GM23338 (cell line): ENCODE measurements around the gene RPS25. TPM values are rescaled to one million over a fixed set of nuclear protein-coding genes. Genes with fewer than 3 reads are reported as not detected.
"Not testable (repeated sequence)": the region's sequence is repeated elsewhere in the genome, so short reads cannot be mapped to it uniquely, and the experiment has no call there.

ENCODE experiments used
- ATAC-seq: fragments of 200-7000 bp; cut with Tn5 transposase; 3 replicates; pipeline ENCODE4 v1.9.1; 2020
- DNase-seq: peaks from one replicate; pipeline ENCODE4 v3.0.0-alpha.2; 2015; ENCODE audit warnings: low spot score
- H2AFZ ChIP-seq: fragments of 200-600 bp; sonication (generic); 2 replicates; pipeline ENCODE4 v1.8.0; 2016; ENCODE audit warnings: antibody characterized with exemption, mild to moderate bottlenecking, moderate library complexity
- H3F3A ChIP-seq: fragments of 200-600 bp; sonication (generic); replicated peaks from 2 replicates; pipeline ENCODE4 v1.8.0; 2017; ENCODE audit warnings: antibody characterized with exemption, mixed run types, low read depth
- H3K27ac ChIP-seq: fragments of 200-600 bp; sonication (generic); 2 replicates; pipeline ENCODE4 v1.6.1; 2016; ENCODE audit warnings: low read depth
- H3K27me3 ChIP-seq: fragments of 200-600 bp; sonication (generic); 2 replicates; pipeline ENCODE4 v1.8.0; 2016; ENCODE audit warnings: mild to moderate bottlenecking, mixed run types, moderate library complexity; ENCODE audit not compliant: insufficient read depth
- H3K36me3 ChIP-seq: fragments of 200-600 bp; sonication (generic); 2 replicates; pipeline ENCODE4 v1.8.0; 2016; ENCODE audit warnings: mild to moderate bottlenecking; ENCODE audit not compliant: insufficient read depth
- H3K4me1 ChIP-seq: fragments of 200-600 bp; sonication (generic); 2 replicates; pipeline ENCODE4 v1.8.0; 2016; ENCODE audit warnings: mild to moderate bottlenecking, moderate library complexity; ENCODE audit not compliant: insufficient read depth
- H3K4me2 ChIP-seq: fragments of 200-600 bp; sonication (generic); 2 replicates; pipeline ENCODE4 v1.7.1; 2017; ENCODE audit warnings: mixed run types
- H3K4me3 ChIP-seq: fragments of 200-600 bp; sonication (generic); 2 replicates; pipeline ENCODE4 v1.6.1; 2016; ENCODE audit warnings: mixed run types
- H3K79me2 ChIP-seq: fragments of 200-600 bp; sonication (generic); replicated peaks from 2 replicates; pipeline ENCODE4 v1.8.0; 2017; ENCODE audit warnings: mild to moderate bottlenecking; ENCODE audit not compliant: insufficient read depth
- H3K9me2 ChIP-seq: fragments of 200-600 bp; sonication (generic); 2 replicates; pipeline ENCODE4 v1.8.0; 2017; ENCODE audit not compliant: insufficient read depth
- H4K20me1 ChIP-seq: fragments of 200-600 bp; sonication (generic); replicated peaks from 2 replicates; pipeline ENCODE4 v1.8.0; 2017; ENCODE audit warnings: mild to moderate bottlenecking; ENCODE audit not compliant: insufficient read depth
- H3K27ac Mint-ChIP-seq: 2 replicates; pipeline ENCODE4 v1.8.0; 2020; ENCODE audit warnings: inconsistent platforms, mild to moderate bottlenecking, moderate library complexity, mixed read lengths
- H3K27me3 Mint-ChIP-seq: 3 replicates; pipeline ENCODE4 v1.8.0; 2022; ENCODE audit warnings: low read depth, mild to moderate bottlenecking, moderate library complexity, mixed read lengths, inconsistent platforms; ENCODE audit not compliant: insufficient read depth, poor library complexity
- H3K36me3 Mint-ChIP-seq: 3 replicates; pipeline ENCODE4 v1.8.0; 2021; ENCODE audit warnings: low read depth, mild to moderate bottlenecking, inconsistent platforms, moderate library complexity, mixed read lengths
- H3K4me1 Mint-ChIP-seq: 3 replicates; pipeline ENCODE4 v1.8.0; 2020; ENCODE audit warnings: mild to moderate bottlenecking, inconsistent platforms, mixed read lengths
- H3K4me3 Mint-ChIP-seq: 3 replicates; pipeline ENCODE4 v1.8.0; 2021; ENCODE audit warnings: moderate library complexity, mild to moderate bottlenecking, inconsistent platforms, mixed read lengths
- H3K9me3 Mint-ChIP-seq: 3 replicates; pipeline ENCODE4 v1.8.0; 2020; ENCODE audit warnings: moderate library complexity, mild to moderate bottlenecking, inconsistent platforms, mixed read lengths
- CREB1 ChIP-seq: fragments of 250-450 bp; sonication (Bioruptor Pico); IDR thresholded peaks from 2 replicates; pipeline ENCODE4 v1.5.0; 2020; ENCODE audit warnings: low read depth, mild to moderate bottlenecking, moderate library complexity
- NANOG ChIP-seq: IDR thresholded peaks from 2 replicates; pipeline ENCODE4 v1.6.1; 2016; ENCODE audit warnings: antibody characterized with exemption, borderline replicate concordance
- STAT1 ChIP-seq: IDR thresholded peaks from one replicate; pipeline ENCODE4 v1.6.1; 2016; ENCODE audit warnings: antibody characterized with exemption; ENCODE audit not compliant: unreplicated experiment
- ZNF114 ChIP-seq: fragments of 250-450 bp; sonication (Bioruptor Pico); IDR thresholded peaks from 2 replicates; pipeline ENCODE4 v1.5.0; 2020; ENCODE audit warnings: mild to moderate bottlenecking, moderate library complexity
- microRNA-seq: library from miRNA; unstranded; fragments of <30 nt; microRNA quantifications from one replicate; pipeline ENCODE4, GENCODE V29; 2017
- polyA plus RNA-seq: library from polyadenylated mRNA; unstranded; fragments of >200 nt; fragmentation: Nextera tagmentation; extraction: Ambion mirVana; gene quantifications from 2 replicates; pipeline ENCODE4 v1.2.1, GENCODE V29; 2016
- small RNA-seq: library from RNA; depleted of rRNA; stranded (forward); fragments of <200 nt; gene quantifications from one replicate; pipeline ENCODE3, GENCODE V24; 2014; ENCODE audit warnings: low replicate concordance
- total RNA-seq: library from RNA; depleted of rRNA; stranded (reverse); fragments of >200 nt; shearing (Covaris generic); gene quantifications from 2 replicates; pipeline ENCODE4 v1.2.3, GENCODE V29; 2014; rRNA removed
- TF ChIP-seq, protein P1 (sequence below): IDR thresholded peaks from 2 replicates; pipeline ENCODE4 v1.6.1; 2016; ENCODE audit warnings: antibody characterized with exemption
- TF ChIP-seq, protein P2 (sequence below): fragments of 250-450 bp; sonication (Bioruptor Pico); IDR thresholded peaks from 2 replicates; pipeline ENCODE4 v1.5.0; 2020; ENCODE audit warnings: mild to moderate bottlenecking, moderate library complexity

The RPS25 gene
- total and polyA plus RNA-seq, 2 experiments from 2014 or later, result 1,965 to 3,622 TPM

- TF ChIP-seq STAT1 (no peak), ZNF114 (CRISPR knock-in tag) (no peak), NANOG (no peak), CREB1 (CRISPR knock-in tag) (no peak)
- TF ChIP-seq, protein P1, sequence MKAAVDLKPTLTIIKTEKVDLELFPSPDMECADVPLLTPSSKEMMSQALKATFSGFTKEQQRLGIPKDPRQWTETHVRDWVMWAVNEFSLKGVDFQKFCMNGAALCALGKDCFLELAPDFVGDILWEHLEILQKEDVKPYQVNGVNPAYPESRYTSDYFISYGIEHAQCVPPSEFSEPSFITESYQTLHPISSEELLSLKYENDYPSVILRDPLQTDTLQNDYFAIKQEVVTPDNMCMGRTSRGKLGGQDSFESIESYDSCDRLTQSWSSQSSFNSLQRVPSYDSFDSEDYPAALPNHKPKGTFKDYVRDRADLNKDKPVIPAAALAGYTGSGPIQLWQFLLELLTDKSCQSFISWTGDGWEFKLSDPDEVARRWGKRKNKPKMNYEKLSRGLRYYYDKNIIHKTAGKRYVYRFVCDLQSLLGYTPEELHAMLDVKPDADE, result no peak
- TF ChIP-seq, protein P2, sequence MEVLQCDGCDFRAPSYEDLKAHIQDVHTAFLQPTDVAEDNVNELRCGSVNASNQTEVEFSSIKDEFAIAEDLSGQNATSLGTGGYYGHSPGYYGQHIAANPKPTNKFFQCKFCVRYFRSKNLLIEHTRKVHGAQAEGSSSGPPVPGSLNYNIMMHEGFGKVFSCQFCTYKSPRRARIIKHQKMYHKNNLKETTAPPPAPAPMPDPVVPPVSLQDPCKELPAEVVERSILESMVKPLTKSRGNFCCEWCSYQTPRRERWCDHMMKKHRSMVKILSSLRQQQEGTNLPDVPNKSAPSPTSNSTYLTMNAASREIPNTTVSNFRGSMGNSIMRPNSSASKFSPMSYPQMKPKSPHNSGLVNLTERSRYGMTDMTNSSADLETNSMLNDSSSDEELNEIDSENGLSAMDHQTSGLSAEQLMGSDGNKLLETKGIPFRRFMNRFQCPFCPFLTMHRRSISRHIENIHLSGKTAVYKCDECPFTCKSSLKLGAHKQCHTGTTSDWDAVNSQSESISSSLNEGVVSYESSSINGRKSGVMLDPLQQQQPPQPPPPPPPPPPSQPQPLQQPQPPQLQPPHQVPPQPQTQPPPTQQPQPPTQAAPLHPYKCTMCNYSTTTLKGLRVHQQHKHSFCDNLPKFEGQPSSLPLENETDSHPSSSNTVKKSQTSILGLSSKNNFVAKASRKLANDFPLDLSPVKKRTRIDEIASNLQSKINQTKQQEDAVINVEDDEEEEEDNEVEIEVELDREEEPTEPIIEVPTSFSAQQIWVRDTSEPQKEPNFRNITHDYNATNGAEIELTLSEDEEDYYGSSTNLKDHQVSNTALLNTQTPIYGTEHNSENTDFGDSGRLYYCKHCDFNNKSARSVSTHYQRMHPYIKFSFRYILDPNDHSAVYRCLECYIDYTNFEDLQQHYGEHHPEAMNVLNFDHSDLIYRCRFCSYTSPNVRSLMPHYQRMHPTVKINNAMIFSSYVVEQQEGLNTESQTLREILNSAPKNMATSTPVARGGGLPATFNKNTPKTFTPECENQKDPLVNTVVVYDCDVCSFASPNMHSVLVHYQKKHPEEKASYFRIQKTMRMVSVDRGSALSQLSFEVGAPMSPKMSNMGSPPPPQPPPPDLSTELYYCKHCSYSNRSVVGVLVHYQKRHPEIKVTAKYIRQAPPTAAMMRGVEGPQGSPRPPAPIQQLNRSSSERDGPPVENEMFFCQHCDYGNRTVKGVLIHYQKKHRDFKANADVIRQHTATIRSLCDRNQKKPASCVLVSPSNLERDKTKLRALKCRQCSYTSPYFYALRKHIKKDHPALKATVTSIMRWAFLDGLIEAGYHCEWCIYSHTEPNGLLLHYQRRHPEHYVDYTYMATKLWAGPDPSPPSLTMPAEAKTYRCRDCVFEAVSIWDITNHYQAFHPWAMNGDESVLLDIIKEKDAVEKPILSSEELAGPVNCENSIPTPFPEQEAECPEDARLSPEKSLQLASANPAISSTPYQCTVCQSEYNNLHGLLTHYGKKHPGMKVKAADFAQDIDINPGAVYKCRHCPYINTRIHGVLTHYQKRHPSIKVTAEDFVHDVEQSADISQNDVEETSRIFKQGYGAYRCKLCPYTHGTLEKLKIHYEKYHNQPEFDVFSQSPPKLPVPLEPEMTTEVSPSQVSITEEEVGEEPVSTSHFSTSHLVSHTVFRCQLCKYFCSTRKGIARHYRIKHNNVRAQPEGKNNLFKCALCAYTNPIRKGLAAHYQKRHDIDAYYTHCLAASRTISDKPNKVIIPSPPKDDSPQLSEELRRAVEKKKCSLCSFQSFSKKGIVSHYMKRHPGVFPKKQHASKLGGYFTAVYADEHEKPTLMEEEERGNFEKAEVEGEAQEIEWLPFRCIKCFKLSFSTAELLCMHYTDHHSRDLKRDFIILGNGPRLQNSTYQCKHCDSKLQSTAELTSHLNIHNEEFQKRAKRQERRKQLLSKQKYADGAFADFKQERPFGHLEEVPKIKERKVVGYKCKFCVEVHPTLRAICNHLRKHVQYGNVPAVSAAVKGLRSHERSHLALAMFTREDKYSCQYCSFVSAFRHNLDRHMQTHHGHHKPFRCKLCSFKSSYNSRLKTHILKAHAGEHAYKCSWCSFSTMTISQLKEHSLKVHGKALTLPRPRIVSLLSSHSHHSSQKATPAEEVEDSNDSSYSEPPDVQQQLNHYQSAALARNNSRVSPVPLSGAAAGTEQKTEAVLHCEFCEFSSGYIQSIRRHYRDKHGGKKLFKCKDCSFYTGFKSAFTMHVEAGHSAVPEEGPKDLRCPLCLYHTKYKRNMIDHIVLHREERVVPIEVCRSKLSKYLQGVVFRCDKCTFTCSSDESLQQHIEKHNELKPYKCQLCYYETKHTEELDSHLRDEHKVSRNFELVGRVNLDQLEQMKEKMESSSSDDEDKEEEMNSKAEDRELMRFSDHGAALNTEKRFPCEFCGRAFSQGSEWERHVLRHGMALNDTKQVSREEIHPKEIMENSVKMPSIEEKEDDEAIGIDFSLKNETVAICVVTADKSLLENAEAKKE (CRISPR knock-in tag), result no peak
These were observed 46.5 kb downstream of the RPS25 start, which contains the start of gene FOXR1 (continued) for GRCh38 chr11:118971646-118972045.

- H2AFZ ChIP-seq, H3K4me3 Mint-ChIP-seq, H3K4me1 ChIP-seq, H3K4me1 Mint-ChIP-seq, H3K27ac Mint-ChIP-seq, H3K27ac ChIP-seq, H3K27me3 Mint-ChIP-seq, DNase-seq, H3K79me2 ChIP-seq, H4K20me1 ChIP-seq, H3K27me3 ChIP-seq, H3K4me3 ChIP-seq, H3F3A ChIP-seq, ATAC-seq, H3K36me3 Mint-ChIP-seq, H3K36me3 ChIP-seq, H3K9me3 Mint-ChIP-seq, H3K9me2 ChIP-seq, H3K4me2 ChIP-seq: not testable (repeated sequence)
These were observed 48.6 kb downstream of the RPS25 start for GRCh38 chr11:118969508-118969907.

Small RNA genes within 50 kb of the gene (microRNA-seq; reads per million reads assigned to microRNA genes)
- gene MIR3656, result not detected

Small RNA genes within 50 kb of the gene (small RNA-seq; reads per million reads assigned to genes)
- gene AP003392.2 (not detected), gene RF00017 (not detected), gene RF00019 (not detected)

Other genes starting within 250 kb of the RPS25 start
- 205 and 253 TPM in 2 replicates for gene DDX6, start 227.2 kb downstream of the RPS25 start, total RNA-seq
- gene DDX6, start 227.2 kb downstream of the RPS25 start, polyA plus RNA-seq, result 59.1 and 68.3 TPM in 2 replicates
- not detected in 2 replicates for gene CXCR5, start 134.5 kb downstream of the RPS25 start, total RNA-seq
- gene CXCR5, start 134.5 kb downstream of the RPS25 start, polyA plus RNA-seq, result 0.18 and 0.96 TPM in 2 replicates
- 24.1 and 35.1 TPM in 2 replicates for gene BCL9L, start 92.4 kb downstream of the RPS25 start, total RNA-seq
- 15.9 and 23.6 TPM in 2 replicates for gene BCL9L, start 92.4 kb downstream of the RPS25 start, polyA plus RNA-seq
- not detected in 2 replicates for gene UPK2, start 62.0 kb downstream of the RPS25 start, total RNA-seq
- 0.74 and 1.4 TPM in 2 replicates for gene UPK2, start 62.0 kb downstream of the RPS25 start, polyA plus RNA-seq
- not detected in 2 replicates for gene FOXR1, start 46.6 kb downstream of the RPS25 start, total RNA-seq
- gene FOXR1, start 46.6 kb downstream of the RPS25 start, polyA plus RNA-seq, result not detected in 2 replicates
- gene CENATAC, start 20.2 kb downstream of the RPS25 start, total RNA-seq, result 34.3 and 34.5 TPM in 2 replicates
- gene CENATAC, start 20.2 kb downstream of the RPS25 start, polyA plus RNA-seq, result 31.7 and 33.4 TPM in 2 replicates
- 79.9 and 97.2 TPM in 2 replicates for gene TRAPPC4, start 423 bp upstream of the RPS25 start, total RNA-seq
- 118 and 142 TPM in 2 replicates for gene TRAPPC4, start 423 bp upstream of the RPS25 start, polyA plus RNA-seq
- 50.2 and 56.4 TPM in 2 replicates for gene SLC37A4, start 12.5 kb upstream of the RPS25 start, total RNA-seq
- 20.0 and 23.4 TPM in 2 replicates for gene SLC37A4, start 12.5 kb upstream of the RPS25 start, polyA plus RNA-seq
- gene HYOU1, start 38.9 kb upstream of the RPS25 start, total RNA-seq, result 221 and 229 TPM in 2 replicates
- gene HYOU1, start 38.9 kb upstream of the RPS25 start, polyA plus RNA-seq, result 48.2 and 51.6 TPM in 2 replicates
- gene VPS11, start 49.5 kb upstream of the RPS25 start, total RNA-seq, result 13.4 and 14.6 TPM in 2 replicates
- gene VPS11, start 49.5 kb upstream of the RPS25 start, polyA plus RNA-seq, result 11.5 and 15.5 TPM in 2 replicates
- 91.7 and 107 TPM in 2 replicates for gene HMBS, start 66.5 kb upstream of the RPS25 start, total RNA-seq
- 101 and 105 TPM in 2 replicates for gene HMBS, start 66.5 kb upstream of the RPS25 start, polyA plus RNA-seq
- 36.4 and 37.2 TPM in 2 replicates for gene DPAGT1, start 83.5 kb upstream of the RPS25 start, total RNA-seq
- 48.3 and 52.6 TPM in 2 replicates for gene DPAGT1, start 83.5 kb upstream of the RPS25 start, polyA plus RNA-seq
- 2.3 and 4.4 TPM in 2 replicates for gene C2CD2L, start 89.0 kb upstream of the RPS25 start, total RNA-seq
- gene C2CD2L, start 89.0 kb upstream of the RPS25 start, polyA plus RNA-seq, result 1.4 TPM in 2 replicates
- 29.2 and 29.6 TPM in 2 replicates for gene HINFP, start 103.2 kb upstream of the RPS25 start, total RNA-seq
- gene HINFP, start 103.2 kb upstream of the RPS25 start, polyA plus RNA-seq, result 12.6 and 12.8 TPM in 2 replicates
- gene ABCG4, start 130.7 kb upstream of the RPS25 start, total RNA-seq, result 1.0 and 1.2 TPM in 2 replicates
- gene ABCG4, start 130.7 kb upstream of the RPS25 start, polyA plus RNA-seq, result 0.58 and 0.94 TPM in 2 replicates
- gene NLRX1, start 150.4 kb upstream of the RPS25 start, total RNA-seq, result 13.8 and 14.2 TPM in 2 replicates
- 2.8 and 3.4 TPM in 2 replicates for gene NLRX1, start 150.4 kb upstream of the RPS25 start, polyA plus RNA-seq
- gene NHERF4, start 167.1 kb upstream of the RPS25 start, total RNA-seq, result not detected in 2 replicates
- 0.15 TPM in 1 of 2 replicates, not detected in the other for gene NHERF4, start 167.1 kb upstream of the RPS25 start, polyA plus RNA-seq
- gene CBL, start 188.0 kb upstream of the RPS25 start, total RNA-seq, result 67.6 and 67.8 TPM in 2 replicates
- 31.6 and 40.1 TPM in 2 replicates for gene CBL, start 188.0 kb upstream of the RPS25 start, polyA plus RNA-seq